A172 (cell line): Measurements from ENCODE around the gene ACTR3C. TPM values are rescaled to one million over a fixed set of nuclear protein-coding genes. Genes with fewer than 3 reads are reported as not detected.
"Not testable (repeated sequence)": the region's sequence is repeated elsewhere in the genome, so short reads cannot be mapped to it uniquely, and the experiment has no call there.

Experiments used
- DNase-seq: peaks from one replicate; pipeline ENCODE4 v3.0.0-alpha.2; 2015; ENCODE audit warnings: low spot score
- total RNA-seq: library from RNA; depleted of rRNA; stranded (reverse); fragments of >200 nt; shearing (Covaris generic); gene quantifications from 2 replicates; pipeline ENCODE4 v1.2.3, GENCODE V29; 2014

ACTR3C gene
- total RNA-seq, 1 experiment from 2014 or later = 0.88 TPM

GRCh38 chr7:150313870-150314269 lies 9.5 kb downstream of the ACTR3C start:
- no peak for DNase-seq

- DNase-seq = no peak
Measured at GRCh38 chr7:150313367-150313809, 10.0 kb downstream of the ACTR3C start.

- peak; percentile 91 for DNase-seq
Measured at GRCh38 chr7:150312649-150313366, 10.5 kb downstream of the ACTR3C start.

- no peak for DNase-seq
Measured at GRCh38 chr7:150311711-150312110, 11.6 kb downstream of the ACTR3C start.

- no peak for DNase-seq
Measured at GRCh38 chr7:150311146-150311545, 12.2 kb downstream of the ACTR3C start.

- DNase-seq = no peak
Measured at GRCh38 chr7:150308575-150308974, 14.8 kb downstream of the ACTR3C start.

- peak; percentile 61 for DNase-seq
Measured at GRCh38 chr7:150307904-150308303, 15.4 kb downstream of the ACTR3C start.

GRCh38 chr7:150307129-150307528 lies 16.2 kb downstream of the ACTR3C start:
- DNase-seq = peak; percentile 66

GRCh38 chr7:150306377-150306776 lies 17.0 kb downstream of the ACTR3C start:
- DNase-seq = not testable (repeated sequence)

- DNase-seq = not testable (repeated sequence)
Measured at GRCh38 chr7:150305903-150306284, 17.5 kb downstream of the ACTR3C start.

GRCh38 chr7:150305259-150305902 lies 18.0 kb downstream of the ACTR3C start:
- not testable (repeated sequence) for DNase-seq

GRCh38 chr7:150304499-150305258 lies 18.7 kb downstream of the ACTR3C start:
- not testable (repeated sequence) for DNase-seq

- DNase-seq = peak; percentile 86
Measured at GRCh38 chr7:150302908-150303310, 20.4 kb downstream of the ACTR3C start.

GRCh38 chr7:150297978-150298377 lies 25.4 kb downstream of the ACTR3C start:
- not testable (repeated sequence) for DNase-seq

- not testable (repeated sequence) for DNase-seq
Measured at GRCh38 chr7:150296802-150297201, 26.5 kb downstream of the ACTR3C start.

- not testable (repeated sequence) for DNase-seq
Measured at GRCh38 chr7:150295614-150296013, 27.7 kb downstream of the ACTR3C start.

- DNase-seq = not testable (repeated sequence)
Measured at GRCh38 chr7:150295027-150295426, 28.3 kb downstream of the ACTR3C start.

GRCh38 chr7:150290317-150290716 lies 33.0 kb downstream of the ACTR3C start:
- not testable (repeated sequence) for DNase-seq

GRCh38 chr7:150288816-150289215 lies 34.5 kb downstream of the ACTR3C start:
- not testable (repeated sequence) for DNase-seq

GRCh38 chr7:150287815-150288214 lies 35.5 kb downstream of the ACTR3C start:
- not testable (repeated sequence) for DNase-seq

GRCh38 chr7:150285849-150286754 lies 37.2 kb downstream of the ACTR3C start:
- not testable (repeated sequence) for DNase-seq
